ENCODE data around the gene ANAPC2. TPM values are rescaled to one million over a fixed set of nuclear protein-coding genes. Genes with fewer than 3 reads are reported as not detected.

Gene ANAPC2
- total RNA-seq, 4 donors from 2014 or later: 24.8 to 99.8 (median 54.9) TPM

DNA sequence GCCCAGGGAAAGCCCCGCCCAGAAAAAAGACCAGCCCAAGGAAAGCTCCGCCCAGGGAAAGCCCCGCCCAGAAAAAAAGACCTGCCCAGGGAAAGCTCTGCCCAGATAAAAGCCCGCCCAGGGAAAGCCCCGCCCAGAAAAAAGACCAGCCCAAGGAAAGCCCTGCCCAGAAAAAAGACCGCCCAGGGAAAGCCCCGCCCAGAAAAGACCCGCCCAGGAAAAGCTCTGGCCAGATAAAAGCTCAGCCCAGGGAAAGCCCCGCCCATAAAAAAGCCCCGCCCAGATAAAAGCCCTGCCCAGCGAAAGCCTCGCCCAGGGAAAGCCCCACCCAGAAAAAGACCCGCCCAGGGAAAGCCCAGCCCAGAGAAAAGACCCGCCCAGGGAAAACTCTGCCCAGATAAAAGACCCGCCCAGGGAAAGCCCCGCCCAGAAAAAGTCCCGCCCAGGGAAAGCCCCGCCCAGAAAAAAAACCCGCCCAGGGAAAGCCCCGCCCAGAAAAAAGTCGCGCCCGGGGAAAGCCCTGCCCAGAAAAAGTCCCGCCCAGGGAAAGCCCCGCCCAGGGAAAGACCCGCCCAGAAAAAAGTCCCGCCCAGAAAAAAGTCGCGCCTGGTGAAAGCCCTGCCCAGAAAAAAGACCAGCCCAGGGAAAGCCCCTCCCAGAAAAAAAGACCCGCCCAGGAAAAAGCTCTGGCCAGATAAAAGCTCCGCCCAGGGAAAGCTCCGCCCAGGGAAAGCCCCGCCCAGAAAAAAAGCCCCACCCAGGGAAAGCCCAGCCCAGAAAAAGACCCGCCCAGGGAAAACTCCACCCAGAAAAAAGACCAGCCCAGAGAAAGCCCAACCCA lies 37.5 kb downstream of the ANAPC2 start:
- TF ChIP-seq CTCF (IDR thresholded peaks at IDR 0.05): no peak
- no peak for TF ChIP-seq EP300 (IDR thresholded peaks at IDR 0.05)
- TF ChIP-seq POLR2AphosphoS5 (IDR thresholded peaks at IDR 0.05): no peak
- TF ChIP-seq POLR2A (IDR thresholded peaks at IDR 0.05): no peak
- H3K27ac ChIP-seq: no peak overlapping the region
- no peak for DNase-seq (ENCODE audit: low spot score in 2 of 2)
- no peaks in the 10 kb centered on the region for H3K36me3 ChIP-seq
- no peaks in the 10 kb centered on the region for H3K9me3 ChIP-seq
- WGBS: 17% methylated on average over 34 of the region's 34 CpGs
- H3K4me1 ChIP-seq: no peaks in the 10 kb centered on the region
- H3K27me3 ChIP-seq: peaks cover 36% of the 10 kb centered on the region
- H3K4me3 ChIP-seq: no peak overlapping the region

DNA sequence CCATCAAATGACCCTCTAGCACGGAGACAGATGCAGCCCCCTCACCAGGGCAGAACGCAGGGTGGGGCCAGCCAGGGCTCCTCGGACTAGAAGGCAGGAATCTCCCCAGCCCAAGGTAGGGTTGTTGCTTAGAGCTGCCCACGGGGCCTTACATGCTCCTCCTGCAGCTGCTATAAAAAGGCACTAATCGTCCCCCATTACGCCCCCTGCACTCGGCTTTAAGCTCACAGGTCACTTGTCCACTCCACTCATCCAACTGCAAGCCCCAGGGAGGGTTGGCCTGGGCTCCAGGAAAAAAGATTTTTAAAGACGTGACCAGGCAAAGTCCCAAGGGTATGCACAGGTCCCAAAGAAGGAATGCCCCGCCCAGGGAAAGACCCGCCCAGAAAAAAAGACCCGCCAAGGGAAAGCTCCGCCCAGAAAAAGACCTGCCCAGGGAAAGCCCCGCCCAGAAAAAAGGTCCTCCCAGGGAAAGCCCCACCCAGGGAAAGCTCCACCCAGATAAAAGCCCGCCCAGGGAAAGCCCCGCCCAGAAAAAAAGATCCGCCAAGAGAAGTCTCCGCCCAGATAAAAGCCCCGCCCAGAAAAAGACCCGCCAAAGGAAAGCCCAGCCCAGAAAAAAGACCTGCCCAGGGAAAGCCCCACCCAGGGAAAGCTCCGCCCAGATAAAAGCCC lies 38.3 kb downstream of the ANAPC2 start:
- H3K4me1 ChIP-seq: no peaks in the 10 kb centered on the region
- no peaks in the 10 kb centered on the region for H3K9me3 ChIP-seq
- no peaks in the 10 kb centered on the region for H3K36me3 ChIP-seq
- DNase-seq (ENCODE audit: low spot score in 2 of 2): no peak
- no peak overlapping the region for H3K27ac ChIP-seq
- H3K4me3 ChIP-seq: no peak overlapping the region
- H3K27me3 ChIP-seq: peaks cover 36% of the 10 kb centered on the region
- WGBS: 44% methylated on average over 17 of the region's 20 CpGs
- TF ChIP-seq EP300 (IDR thresholded peaks at IDR 0.05): no peak
- no peak for TF ChIP-seq POLR2A (IDR thresholded peaks at IDR 0.05)
- TF ChIP-seq POLR2AphosphoS5 (IDR thresholded peaks at IDR 0.05): no peak
- TF ChIP-seq CTCF (IDR thresholded peaks at IDR 0.05): no peak

- H3K9me3 ChIP-seq: no peaks in the 10 kb centered on the region
- WGBS: 59% methylated on average over 5 of the region's 5 CpGs
- TF ChIP-seq EP300 (IDR thresholded peaks at IDR 0.05) (no peak), CTCF (IDR thresholded peaks at IDR 0.05) (no peak)
- H3K27ac ChIP-seq: no peak overlapping the region
- DNase-seq (ENCODE audit: low spot score in 2 of 2): no peak
- peaks cover 37% of the 10 kb centered on the region for H3K27me3 ChIP-seq
- H3K4me1 ChIP-seq: no peaks in the 10 kb centered on the region
- H3K36me3 ChIP-seq: no peaks in the 10 kb centered on the region
- no peak overlapping the region for H3K4me3 ChIP-seq
Measured at GRCh38 chr9:137149363-137149762, 39.0 kb downstream of the ANAPC2 start.

GRCh38 chr9:137148661-137149060 lies 39.7 kb downstream of the ANAPC2 start:
- 77% methylated on average over 13 of the region's 19 CpGs for WGBS
- H3K36me3 ChIP-seq: no peaks in the 10 kb centered on the region
- H3K9me3 ChIP-seq: no peaks in the 10 kb centered on the region
- no peak overlapping the region for H3K4me3 ChIP-seq
- H3K27me3 ChIP-seq: peaks cover 44% of the 10 kb centered on the region
- H3K4me1 ChIP-seq: no peaks in the 10 kb centered on the region
- no peak for DNase-seq (ENCODE audit: low spot score in 2 of 2)
- TF ChIP-seq CTCF (IDR thresholded peaks at IDR 0.05) (no peak), POLR2AphosphoS5 (IDR thresholded peaks at IDR 0.05) (no peak), EP300 (IDR thresholded peaks at IDR 0.05) (no peak), POLR2A (IDR thresholded peaks at IDR 0.05) (no peak)
- no peak overlapping the region for H3K27ac ChIP-seq

DNA sequence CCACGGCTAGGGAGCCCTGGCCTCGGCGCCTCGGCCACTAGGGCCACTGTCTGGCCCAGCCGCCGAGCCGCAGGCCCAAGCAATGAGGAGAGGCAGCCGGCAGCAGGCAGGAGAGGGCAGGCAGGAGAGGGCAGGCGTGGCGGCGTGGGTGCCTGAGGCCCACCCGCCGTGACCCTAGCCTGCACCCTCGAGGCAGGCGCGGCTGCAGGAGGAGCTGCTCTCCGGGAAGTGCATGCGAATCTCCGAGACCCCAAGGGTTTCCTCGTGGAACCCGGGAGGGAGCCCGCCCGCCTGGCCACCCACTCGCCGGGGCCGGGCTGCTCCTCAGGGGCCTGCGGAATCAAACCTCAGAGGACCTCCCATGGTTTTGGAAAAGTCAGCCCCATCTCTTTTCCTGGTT lies 40.1 kb downstream of the ANAPC2 start:
- Histone ChIP-seq H3K4me3 (no peak overlapping the region), H3K36me3 (no peaks in the 10 kb centered on the region), H3K27ac (no peak overlapping the region), H3K4me1 (no peaks in the 10 kb centered on the region), H3K9me3 (no peaks in the 10 kb centered on the region), H3K27me3 (peaks cover 48% of the 10 kb centered on the region)
- no peak for DNase-seq (ENCODE audit: low spot score in 2 of 2)
- 81% methylated on average over 27 of the region's 27 CpGs for WGBS
- TF ChIP-seq CTCF (IDR thresholded peaks at IDR 0.05): no peak
- TF ChIP-seq EP300 (IDR thresholded peaks at IDR 0.05): no peak
- no peak for TF ChIP-seq POLR2A (IDR thresholded peaks at IDR 0.05)
- no peak for TF ChIP-seq POLR2AphosphoS5 (IDR thresholded peaks at IDR 0.05)

Measured in suprapubic skin (tissue), 4 donors.